Adipocyte (in vitro differentiated cells): ENCODE measurements around the gene IL6.
"Not testable (repeated sequence)": the region's sequence is repeated elsewhere in the genome, so short reads cannot be mapped to it uniquely, and the experiment has no call there.

Experiments
- DNase-seq: peaks from one replicate; pipeline ENCODE4 v3.0.0-alpha.2; 2015; ENCODE audit warnings: low read depth
- H3K27me3 ChIP-seq: replicated peaks from 2 replicates; pipeline ENCODE4 v1.7.0; 2013; ENCODE audit warnings: mild to moderate bottlenecking, low read length, moderate library complexity; ENCODE audit not compliant: control insufficient read depth, insufficient read depth
- H3K36me3 ChIP-seq: 2 replicates; pipeline ENCODE4 v1.7.0; 2013; ENCODE audit warnings: low read length, mild to moderate bottlenecking, moderate library complexity; ENCODE audit not compliant: control insufficient read depth, insufficient read depth, severe bottlenecking
- H3K4me1 ChIP-seq: 2 replicates; pipeline ENCODE4 v1.7.0; 2013; ENCODE audit warnings: mild to moderate bottlenecking, low read length, moderate library complexity; ENCODE audit not compliant: control insufficient read depth, insufficient read depth
- H3K4me3 ChIP-seq: 2 replicates; pipeline ENCODE4 v1.7.0; 2013; ENCODE audit warnings: mild to moderate bottlenecking, low read length, moderate library complexity
- H3K9ac ChIP-seq: 2 replicates; pipeline ENCODE4 v1.7.0; 2013; ENCODE audit warnings: mild to moderate bottlenecking, low read length, moderate library complexity
- H3K9me3 ChIP-seq: 2 replicates; pipeline ENCODE4 v1.7.0; 2013; ENCODE audit warnings: mild to moderate bottlenecking, low read length, moderate library complexity; ENCODE audit not compliant: control insufficient read depth

IL6 gene

GRCh38 chr7:22705874-22706273, 21.1 kb upstream of the IL6 start:
- H3K4me3 ChIP-seq, H3K9me3 ChIP-seq, H3K36me3 ChIP-seq: not testable (repeated sequence)

GRCh38 chr7:22707026-22707691, 19.8 kb upstream of the IL6 start:
- not testable (repeated sequence) for H3K4me3 ChIP-seq, H3K36me3 ChIP-seq, H3K27me3 ChIP-seq, DNase-seq, H3K4me1 ChIP-seq, H3K9ac ChIP-seq, H3K9me3 ChIP-seq

More at GRCh38 chr7:22705874-22706273, 21.1 kb upstream of the IL6 start:
- H3K4me1 ChIP-seq, H3K9ac ChIP-seq, DNase-seq, H3K27me3 ChIP-seq: not testable (repeated sequence)

- not testable (repeated sequence) for H3K27me3 ChIP-seq, H3K9me3 ChIP-seq, DNase-seq, H3K9ac ChIP-seq, H3K36me3 ChIP-seq, H3K4me3 ChIP-seq, H3K4me1 ChIP-seq
Measured at GRCh38 chr7:22708214-22708613, 18.8 kb upstream of the IL6 start.

GRCh38 chr7:22708677-22709061, 18.3 kb upstream of the IL6 start:
- not testable (repeated sequence) for H3K4me3 ChIP-seq, H3K4me1 ChIP-seq, H3K27me3 ChIP-seq, H3K36me3 ChIP-seq, H3K9me3 ChIP-seq, DNase-seq, H3K9ac ChIP-seq

- not testable (repeated sequence) for DNase-seq, H3K27me3 ChIP-seq, H3K4me1 ChIP-seq, H3K9ac ChIP-seq, H3K36me3 ChIP-seq, H3K4me3 ChIP-seq, H3K9me3 ChIP-seq
Measured at GRCh38 chr7:22709062-22709829, 17.8 kb upstream of the IL6 start.

- Histone ChIP-seq H3K36me3 (no peaks in the 10 kb centered on the region), H3K9ac (no peak overlapping the region), H3K9me3 (no peaks in the 10 kb centered on the region), H3K4me1 (no peaks in the 10 kb centered on the region), H3K4me3 (no peak overlapping the region), H3K27me3 (no peaks in the 10 kb centered on the region)
- DNase-seq = no peak
Measured at GRCh38 chr7:22709857-22710256, 17.1 kb upstream of the IL6 start.

GRCh38 chr7:22712999-22713398, 14.0 kb upstream of the IL6 start:
- peaks cover 8% of the 10 kb centered on the region for H3K4me1 ChIP-seq
- H3K9ac ChIP-seq = no peak overlapping the region
- no peaks in the 10 kb centered on the region for H3K27me3 ChIP-seq
- no peak for DNase-seq
- H3K9me3 ChIP-seq = no peaks in the 10 kb centered on the region
- H3K36me3 ChIP-seq = no peaks in the 10 kb centered on the region
- H3K4me3 ChIP-seq = no peak overlapping the region

GRCh38 chr7:22713463-22713862, 13.5 kb upstream of the IL6 start:
- Histone ChIP-seq H3K36me3 (no peaks in the 10 kb centered on the region), H3K4me1 (peaks cover 11% of the 10 kb centered on the region), H3K9ac (no peak overlapping the region), H3K9me3 (no peaks in the 10 kb centered on the region), H3K27me3 (no peaks in the 10 kb centered on the region), H3K4me3 (no peak overlapping the region)
- DNase-seq = no peak

GRCh38 chr7:22715969-22716368, 11.0 kb upstream of the IL6 start:
- Histone ChIP-seq H3K27me3 (no peaks in the 10 kb centered on the region), H3K36me3 (no peaks in the 10 kb centered on the region), H3K9ac (no peak overlapping the region), H3K4me1 (peaks cover 27% of the 10 kb centered on the region), H3K4me3 (no peak overlapping the region), H3K9me3 (no peaks in the 10 kb centered on the region)
- DNase-seq = no peak

- H3K9ac ChIP-seq = peak overlapping the region; percentile 53
- no peaks in the 10 kb centered on the region for H3K9me3 ChIP-seq
- DNase-seq = no peak
- H3K36me3 ChIP-seq = no peaks in the 10 kb centered on the region
- peaks cover 45% of the 10 kb centered on the region for H3K4me1 ChIP-seq
- no peaks in the 10 kb centered on the region for H3K27me3 ChIP-seq
- peak overlapping the region; percentile 31 for H3K4me3 ChIP-seq
Measured at GRCh38 chr7:22717760-22718159, 9.2 kb upstream of the IL6 start.

GRCh38 chr7:22718200-22718711, 8.7 kb upstream of the IL6 start:
- H3K36me3 ChIP-seq = no peaks in the 10 kb centered on the region
- peak overlapping the region; percentile 31 for H3K4me3 ChIP-seq
- peaks cover 50% of the 10 kb centered on the region for H3K4me1 ChIP-seq
- H3K9me3 ChIP-seq = no peaks in the 10 kb centered on the region
- H3K27me3 ChIP-seq = no peaks in the 10 kb centered on the region
- peak; percentile 92 for DNase-seq
- peak overlapping the region; percentile 53 for H3K9ac ChIP-seq
